ENCODE measurements around the gene MRPL12.

DNA sequence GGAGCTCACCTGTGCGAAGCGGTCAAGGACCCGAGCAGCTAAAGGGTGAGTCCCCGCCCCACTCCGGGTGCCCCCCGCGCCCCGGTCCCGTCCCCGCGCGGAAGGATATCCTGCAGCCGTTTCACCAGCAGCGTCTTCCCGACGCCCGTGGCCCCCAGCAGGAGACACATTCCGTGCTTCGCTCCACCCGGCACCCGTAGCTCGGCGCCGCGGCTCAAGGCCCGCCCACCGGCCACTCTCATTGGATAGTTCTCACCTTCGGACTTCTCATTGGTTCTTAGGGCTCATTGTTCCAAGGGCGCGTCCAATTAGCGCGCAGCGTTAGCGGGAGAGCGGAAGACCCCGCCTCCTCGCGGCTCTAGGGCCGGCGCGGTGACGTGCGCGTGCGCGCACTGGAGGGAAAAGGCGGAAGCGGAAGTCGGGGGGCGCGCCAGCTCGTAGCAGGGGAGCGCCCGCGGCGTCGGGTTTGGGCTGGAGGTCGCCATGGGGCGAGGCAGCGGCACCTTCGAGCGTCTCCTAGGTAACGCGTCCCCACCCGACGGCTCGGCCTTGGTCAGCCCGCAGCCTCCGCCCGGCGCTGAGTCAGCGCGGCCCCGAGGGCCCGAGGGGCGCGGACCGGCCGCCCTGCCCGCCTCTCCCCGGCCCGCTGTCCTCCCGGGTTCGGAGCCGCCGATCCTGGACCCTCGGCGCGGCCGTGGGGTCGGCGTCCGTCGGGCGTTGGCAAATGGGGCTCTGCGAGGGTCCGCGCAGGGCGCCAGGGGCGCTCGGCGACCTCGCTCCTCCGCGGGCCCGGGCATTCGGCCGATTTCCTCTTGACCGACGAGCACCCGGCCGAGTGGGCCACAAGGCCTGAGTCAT lies 19.4 kb upstream of the MRPL12 start, which contains the start of the genes ARL16 and HGS:
- peak; percentile 66 for TF ChIP-seq POLR2A (IDR thresholded peaks at IDR 0.05; ENCODE audit: borderline replicate concordance, extremely low read depth, insufficient read depth, insufficient read length)
- peak; percentile 17 for TF ChIP-seq YY1 (IDR thresholded peaks at IDR 0.05; ENCODE audit: extremely low read depth, insufficient replicate concordance, low read depth, low read length)
- TF ChIP-seq, protein P1, sequence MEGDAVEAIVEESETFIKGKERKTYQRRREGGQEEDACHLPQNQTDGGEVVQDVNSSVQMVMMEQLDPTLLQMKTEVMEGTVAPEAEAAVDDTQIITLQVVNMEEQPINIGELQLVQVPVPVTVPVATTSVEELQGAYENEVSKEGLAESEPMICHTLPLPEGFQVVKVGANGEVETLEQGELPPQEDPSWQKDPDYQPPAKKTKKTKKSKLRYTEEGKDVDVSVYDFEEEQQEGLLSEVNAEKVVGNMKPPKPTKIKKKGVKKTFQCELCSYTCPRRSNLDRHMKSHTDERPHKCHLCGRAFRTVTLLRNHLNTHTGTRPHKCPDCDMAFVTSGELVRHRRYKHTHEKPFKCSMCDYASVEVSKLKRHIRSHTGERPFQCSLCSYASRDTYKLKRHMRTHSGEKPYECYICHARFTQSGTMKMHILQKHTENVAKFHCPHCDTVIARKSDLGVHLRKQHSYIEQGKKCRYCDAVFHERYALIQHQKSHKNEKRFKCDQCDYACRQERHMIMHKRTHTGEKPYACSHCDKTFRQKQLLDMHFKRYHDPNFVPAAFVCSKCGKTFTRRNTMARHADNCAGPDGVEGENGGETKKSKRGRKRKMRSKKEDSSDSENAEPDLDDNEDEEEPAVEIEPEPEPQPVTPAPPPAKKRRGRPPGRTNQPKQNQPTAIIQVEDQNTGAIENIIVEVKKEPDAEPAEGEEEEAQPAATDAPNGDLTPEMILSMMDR (IDR thresholded peaks at IDR 0.05 in 2 of 3, conservative IDR thresholded peaks at IDR 0.05 in 1 of 3; ENCODE audit: borderline replicate concordance in 1 of 3, insufficient read depth in 1 of 3, low read depth in 2 of 3, low read length in 2 of 3): no peak
- TF ChIP-seq, protein P2, sequence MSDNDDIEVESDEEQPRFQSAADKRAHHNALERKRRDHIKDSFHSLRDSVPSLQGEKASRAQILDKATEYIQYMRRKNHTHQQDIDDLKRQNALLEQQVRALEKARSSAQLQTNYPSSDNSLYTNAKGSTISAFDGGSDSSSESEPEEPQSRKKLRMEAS (IDR thresholded peaks at IDR 0.05): peak; percentile 83
- TF ChIP-seq TCF7L2 (IDR thresholded peaks at IDR 0.05; ENCODE audit: borderline replicate concordance, extremely low read depth, insufficient read depth, insufficient read length): no peak
- no peak for TF ChIP-seq JUND (IDR thresholded peaks at IDR 0.05)
- TF ChIP-seq, protein P3, sequence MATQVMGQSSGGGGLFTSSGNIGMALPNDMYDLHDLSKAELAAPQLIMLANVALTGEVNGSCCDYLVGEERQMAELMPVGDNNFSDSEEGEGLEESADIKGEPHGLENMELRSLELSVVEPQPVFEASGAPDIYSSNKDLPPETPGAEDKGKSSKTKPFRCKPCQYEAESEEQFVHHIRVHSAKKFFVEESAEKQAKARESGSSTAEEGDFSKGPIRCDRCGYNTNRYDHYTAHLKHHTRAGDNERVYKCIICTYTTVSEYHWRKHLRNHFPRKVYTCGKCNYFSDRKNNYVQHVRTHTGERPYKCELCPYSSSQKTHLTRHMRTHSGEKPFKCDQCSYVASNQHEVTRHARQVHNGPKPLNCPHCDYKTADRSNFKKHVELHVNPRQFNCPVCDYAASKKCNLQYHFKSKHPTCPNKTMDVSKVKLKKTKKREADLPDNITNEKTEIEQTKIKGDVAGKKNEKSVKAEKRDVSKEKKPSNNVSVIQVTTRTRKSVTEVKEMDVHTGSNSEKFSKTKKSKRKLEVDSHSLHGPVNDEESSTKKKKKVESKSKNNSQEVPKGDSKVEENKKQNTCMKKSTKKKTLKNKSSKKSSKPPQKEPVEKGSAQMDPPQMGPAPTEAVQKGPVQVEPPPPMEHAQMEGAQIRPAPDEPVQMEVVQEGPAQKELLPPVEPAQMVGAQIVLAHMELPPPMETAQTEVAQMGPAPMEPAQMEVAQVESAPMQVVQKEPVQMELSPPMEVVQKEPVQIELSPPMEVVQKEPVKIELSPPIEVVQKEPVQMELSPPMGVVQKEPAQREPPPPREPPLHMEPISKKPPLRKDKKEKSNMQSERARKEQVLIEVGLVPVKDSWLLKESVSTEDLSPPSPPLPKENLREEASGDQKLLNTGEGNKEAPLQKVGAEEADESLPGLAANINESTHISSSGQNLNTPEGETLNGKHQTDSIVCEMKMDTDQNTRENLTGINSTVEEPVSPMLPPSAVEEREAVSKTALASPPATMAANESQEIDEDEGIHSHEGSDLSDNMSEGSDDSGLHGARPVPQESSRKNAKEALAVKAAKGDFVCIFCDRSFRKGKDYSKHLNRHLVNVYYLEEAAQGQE (IDR thresholded peaks at IDR 0.05; ENCODE audit: low read depth): no peak
- TF ChIP-seq EZH2 (IDR thresholded peaks at IDR 0.05): no peak
- no peak for TF ChIP-seq SRF (IDR thresholded peaks at IDR 0.05; ENCODE audit: low read depth)
- peak; percentile 99 for TF ChIP-seq SP1 (IDR thresholded peaks at IDR 0.05; ENCODE audit: low read depth)
- no peak; the same call in 1 of the 2 replicates for TF ChIP-seq ELF1 (IDR thresholded peaks at IDR 0.05; ENCODE audit: borderline replicate concordance, low read depth)
- no peak for TF ChIP-seq CEBPB (IDR thresholded peaks at IDR 0.05; ENCODE audit: low read depth)
- peak; percentile 82 for TF ChIP-seq POLR2AphosphoS5 (IDR thresholded peaks at IDR 0.05; ENCODE audit: low read depth, low read length)
- TF ChIP-seq, protein P4, sequence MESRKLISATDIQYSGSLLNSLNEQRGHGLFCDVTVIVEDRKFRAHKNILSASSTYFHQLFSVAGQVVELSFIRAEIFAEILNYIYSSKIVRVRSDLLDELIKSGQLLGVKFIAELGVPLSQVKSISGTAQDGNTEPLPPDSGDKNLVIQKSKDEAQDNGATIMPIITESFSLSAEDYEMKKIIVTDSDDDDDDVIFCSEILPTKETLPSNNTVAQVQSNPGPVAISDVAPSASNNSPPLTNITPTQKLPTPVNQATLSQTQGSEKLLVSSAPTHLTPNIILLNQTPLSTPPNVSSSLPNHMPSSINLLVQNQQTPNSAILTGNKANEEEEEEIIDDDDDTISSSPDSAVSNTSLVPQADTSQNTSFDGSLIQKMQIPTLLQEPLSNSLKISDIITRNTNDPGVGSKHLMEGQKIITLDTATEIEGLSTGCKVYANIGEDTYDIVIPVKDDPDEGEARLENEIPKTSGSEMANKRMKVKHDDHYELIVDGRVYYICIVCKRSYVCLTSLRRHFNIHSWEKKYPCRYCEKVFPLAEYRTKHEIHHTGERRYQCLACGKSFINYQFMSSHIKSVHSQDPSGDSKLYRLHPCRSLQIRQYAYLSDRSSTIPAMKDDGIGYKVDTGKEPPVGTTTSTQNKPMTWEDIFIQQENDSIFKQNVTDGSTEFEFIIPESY (IDR thresholded peaks at IDR 0.05; ENCODE audit: extremely low read depth, insufficient replicate concordance, low read length): no peak

Data from HCT116 (cell line).